Measurements from ENCODE around the gene PMF1.

PMF1 gene

GRCh38 chr1:156266051-156266450, 53.2 kb downstream of the PMF1 start:
- no peak for DNase-seq (ENCODE audit: low read depth, low spot score)

DNA sequence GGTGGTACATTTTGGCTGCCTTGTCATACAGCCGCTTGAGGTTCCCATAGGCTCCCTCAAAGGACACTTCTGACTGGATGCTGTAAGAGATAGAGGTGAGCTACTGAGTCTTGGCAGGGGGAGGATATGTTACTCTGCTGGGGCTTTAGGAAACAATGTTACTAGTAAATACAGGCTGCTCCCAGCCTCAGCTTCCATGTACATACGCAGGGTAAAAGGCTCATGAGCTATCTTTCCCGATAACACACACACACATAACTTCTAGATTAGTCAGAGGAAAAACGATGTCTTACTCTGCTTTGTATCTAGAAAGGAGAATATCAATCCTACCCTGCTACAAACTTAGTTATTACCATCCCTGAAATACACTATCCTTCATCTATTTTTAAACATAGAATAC, 55.5 kb downstream of the PMF1 start:
- DNase-seq (ENCODE audit: low read depth, low spot score), result no peak

DNA sequence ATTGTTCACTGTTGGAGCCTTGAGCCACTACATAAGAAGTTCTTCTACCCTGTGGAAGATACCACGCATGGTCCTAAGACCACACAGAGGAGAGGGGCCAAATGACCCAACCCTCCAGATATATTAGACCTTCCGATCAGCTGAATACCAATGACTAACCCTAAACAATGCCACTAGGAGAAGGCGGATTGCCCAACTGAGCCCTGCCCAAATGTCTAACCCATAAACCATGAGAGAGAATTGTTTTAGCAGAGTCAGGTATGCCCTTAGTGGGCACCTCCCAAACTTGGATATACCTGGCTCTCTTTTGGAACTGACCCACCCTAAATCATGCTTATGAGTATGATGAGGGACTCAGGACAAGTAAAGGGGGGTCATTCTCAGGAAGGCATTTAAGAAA, 57.5 kb downstream of the PMF1 start:
- no peak for DNase-seq (ENCODE audit: low read depth, low spot score)

DNA sequence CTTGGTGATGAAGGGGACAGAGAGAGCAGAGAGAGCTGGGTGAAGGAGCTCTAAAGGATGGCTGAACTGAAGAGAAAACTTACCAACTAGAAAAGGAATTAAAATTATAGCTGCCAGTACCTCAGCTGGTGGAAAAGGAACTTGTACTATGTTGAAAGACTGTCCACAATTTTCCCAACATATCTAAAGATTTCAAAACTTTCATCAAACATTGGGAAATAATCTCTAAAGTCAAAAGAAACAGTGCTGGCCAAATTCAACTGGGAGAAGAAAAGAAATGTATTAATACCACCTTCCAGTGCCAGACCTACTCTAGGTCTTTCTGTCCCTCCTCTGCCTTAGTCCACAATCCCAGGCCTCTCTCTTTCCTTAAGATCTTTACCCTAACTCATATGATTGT, 63.7 kb downstream of the PMF1 start:
- DNase-seq (ENCODE audit: low read depth, low spot score), result no peak

DNA sequence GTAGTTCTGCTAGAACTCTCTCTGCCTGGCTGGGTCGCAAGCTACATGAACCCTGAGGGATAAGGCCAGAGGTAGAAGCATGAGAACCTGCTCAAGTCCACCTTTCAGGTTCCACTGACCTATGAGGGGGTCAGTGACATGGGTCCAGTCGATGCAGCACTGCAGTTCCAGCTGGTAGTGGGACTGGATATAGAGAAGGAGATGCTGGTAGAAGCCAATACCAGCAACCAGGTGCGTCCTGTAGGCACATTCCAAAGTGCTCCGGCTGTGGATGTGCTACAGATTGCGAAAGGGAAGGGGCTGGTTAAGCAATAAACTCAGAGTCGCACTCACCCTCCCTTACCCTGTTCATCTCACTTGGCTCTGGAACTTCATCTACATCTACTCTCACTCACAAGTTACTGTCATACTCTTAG, 64.2 kb downstream of the PMF1 start:
- DNase-seq (ENCODE audit: low read depth, low spot score), result no peak

DNA sequence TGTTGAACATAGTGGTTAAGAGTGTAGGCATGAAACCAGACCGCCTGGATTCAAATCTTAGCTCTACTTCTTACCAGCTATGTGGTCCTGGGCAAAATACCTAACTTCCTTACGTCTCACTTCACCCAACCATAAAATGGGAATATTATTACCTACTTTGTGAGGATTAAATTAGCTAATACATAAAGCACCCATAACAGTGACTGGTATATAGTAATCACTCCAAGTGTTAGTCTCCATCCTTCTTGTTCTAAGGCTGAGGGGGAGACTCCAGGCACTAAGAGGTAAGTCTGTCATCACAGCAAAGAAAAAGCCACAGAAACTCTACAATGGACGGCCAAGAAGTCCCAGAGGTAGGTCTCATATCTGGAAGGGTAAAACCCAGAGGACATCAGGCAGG, 67.0 kb downstream of the PMF1 start:
- DNase-seq (ENCODE audit: low read depth, low spot score), result no peak

- peak; percentile 25 for DNase-seq (ENCODE audit: low read depth, low spot score)
Observed at GRCh38 chr1:156281281-156281680, 68.5 kb downstream of the PMF1 start.

DNA sequence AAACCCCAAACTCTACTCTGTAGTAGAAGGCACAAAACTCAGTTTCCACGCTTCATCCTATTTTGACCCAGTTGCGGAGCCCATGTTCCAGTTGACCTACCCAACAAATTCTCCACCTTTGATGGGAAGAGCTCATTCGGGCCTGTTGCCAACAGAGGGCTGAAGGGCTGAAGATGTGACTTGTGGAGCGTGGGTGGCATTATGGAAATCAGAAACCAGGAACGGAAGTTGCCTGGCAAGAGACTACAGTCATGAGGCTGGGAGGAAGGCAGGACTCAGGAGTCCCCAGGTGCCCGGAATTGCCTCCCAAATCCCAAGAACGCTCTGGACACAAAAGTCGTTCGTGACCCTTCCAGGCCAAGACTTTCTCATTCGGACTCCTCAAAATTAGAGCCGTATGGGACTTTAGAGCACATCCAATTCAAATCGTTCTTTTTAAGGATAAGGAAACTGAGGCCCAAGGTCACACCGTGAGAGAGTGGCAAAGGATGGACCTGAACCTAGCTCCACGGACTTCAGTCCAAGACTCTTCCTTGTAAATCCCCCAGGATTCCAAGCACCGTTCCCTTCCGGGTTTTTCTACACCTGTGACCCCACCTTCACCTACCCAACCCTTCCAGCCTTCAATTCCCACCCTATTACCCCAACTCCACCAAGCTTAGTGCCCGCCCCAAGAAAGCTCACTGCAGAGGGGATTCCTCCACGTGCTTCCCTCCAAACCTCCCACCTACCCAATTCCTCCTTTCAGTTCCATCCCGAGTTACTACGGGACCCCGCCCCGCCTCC, 69.1 kb downstream of the PMF1 start:
- peak; percentile 35 for DNase-seq (ENCODE audit: low read depth, low spot score)

DNA sequence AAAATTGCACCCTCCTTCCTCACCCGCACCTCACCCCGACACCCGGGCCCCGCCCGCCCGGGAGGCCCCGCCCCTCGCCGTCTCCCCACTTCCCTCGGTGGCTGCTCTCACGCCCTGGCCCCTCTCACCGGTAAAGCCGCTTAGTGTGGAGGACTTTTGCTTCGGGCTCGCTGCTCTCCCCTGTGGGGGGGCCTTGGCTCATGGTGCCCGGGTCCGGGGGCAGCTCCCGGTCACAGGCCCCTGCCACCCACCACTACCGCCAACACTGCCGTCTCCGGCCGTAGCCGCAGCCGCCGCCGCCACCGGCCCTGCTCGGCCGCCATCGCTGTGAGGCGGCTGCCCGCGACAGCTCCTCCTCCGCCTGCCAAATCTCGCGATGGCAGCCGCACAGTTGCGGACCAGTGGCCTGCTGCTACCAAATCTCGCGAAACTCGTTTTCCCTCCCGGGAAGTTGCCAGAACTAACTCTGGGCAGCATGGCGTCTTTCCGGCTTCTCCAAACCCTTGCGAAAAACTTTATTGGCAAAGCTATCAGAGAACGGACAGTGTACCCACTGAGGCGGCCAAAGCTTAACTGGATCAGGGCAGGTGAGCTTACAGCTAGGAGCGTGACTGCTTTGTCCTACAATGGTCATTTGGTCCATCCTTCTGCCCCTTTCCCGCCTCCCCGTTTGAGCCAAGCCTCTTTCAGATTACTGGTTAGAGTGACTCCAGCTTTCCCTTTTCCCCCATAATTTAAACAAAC, 69.8 kb downstream of the PMF1 start, which contains the start of gene SMG5:
TSS of gene SMG5 (minus strand) at position 347 of the 744 bp plus-strand sequence. CDS start at position 202, 145 bp downstream.
- peak; percentile 98 for DNase-seq (ENCODE audit: low read depth, low spot score)

- DNase-seq (ENCODE audit: low read depth, low spot score), result no peak
Observed at GRCh38 chr1:156283521-156283920, 70.7 kb downstream of the PMF1 start.

DNA sequence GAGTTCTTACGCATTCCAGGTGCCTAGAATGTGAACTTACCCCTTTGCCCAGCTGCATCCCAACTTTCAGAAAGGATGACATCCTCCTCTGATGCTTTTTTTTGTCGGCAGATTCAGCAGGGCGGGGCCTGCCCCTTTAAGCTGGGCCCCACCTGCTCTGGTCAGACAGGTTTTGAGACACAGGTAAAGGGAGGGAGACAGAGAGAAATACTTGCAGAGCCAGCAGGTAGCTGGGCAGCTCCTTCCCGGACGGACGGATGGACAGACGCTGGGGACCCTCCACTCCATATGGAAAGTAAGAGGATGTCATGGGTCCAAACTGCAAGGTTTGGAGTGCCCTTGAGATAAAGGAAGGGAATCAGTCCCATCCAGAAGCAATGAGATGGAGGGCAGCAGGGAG, 71.3 kb downstream of the PMF1 start, which contains the start of gene TMEM79:
TSS of gene TMEM79 (plus strand) at position 214 of the 400 bp plus-strand sequence. CDS start 902 bp downstream, outside the sequence.
- peak; percentile 44 for DNase-seq (ENCODE audit: low read depth, low spot score)

GRCh38 chr1:156284757-156285156, 72.0 kb downstream of the PMF1 start:
- DNase-seq (ENCODE audit: low read depth, low spot score), result no peak

- no peak for DNase-seq (ENCODE audit: low read depth, low spot score)
Observed at GRCh38 chr1:156285437-156285836, 72.6 kb downstream of the PMF1 start.

DNA sequence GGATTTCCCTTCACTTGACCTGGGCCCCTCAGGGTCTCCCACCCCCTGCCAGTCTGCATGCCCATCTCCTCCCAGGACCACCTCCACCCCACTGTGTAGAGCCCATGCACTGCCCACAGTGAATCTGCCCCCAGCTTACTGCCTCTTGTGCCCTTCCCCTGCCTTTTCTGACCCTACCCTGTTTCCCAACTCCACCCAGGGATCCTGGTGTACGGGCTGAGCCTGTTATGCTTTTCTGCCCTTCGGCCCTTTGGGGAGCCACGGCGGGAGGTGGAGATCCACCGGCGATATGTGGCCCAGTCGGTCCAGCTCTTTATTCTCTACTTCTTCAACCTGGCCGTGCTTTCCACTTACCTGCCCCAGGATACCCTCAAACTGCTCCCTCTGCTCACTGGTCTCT, 73.3 kb downstream of the PMF1 start:
- DNase-seq (ENCODE audit: low read depth, low spot score), result no peak
